Prostate gland (tissue), 2 donors: ENCODE results near the gene C4orf50.

Experiments used
- CTCF ChIP-seq, 4 experiments: fragments of 200-600 bp in 2 of 4; fragments of 450-650 bp in 2 of 4; sonication (generic) in 2 of 4; IDR thresholded peaks; 1 replicate in 3 of 4; 2 replicates in 1 of 4; pipeline ENCODE4 v1.5.1; 2016 to 2019; ENCODE audit warnings: antibody characterized with exemption in 4 of 4, mild to moderate bottlenecking in 2 of 4, moderate library complexity in 2 of 4
- POLR2A ChIP-seq: fragments of 450-650 bp; IDR thresholded peaks from one replicate; pipeline ENCODE4 v1.6.1; 2016; ENCODE audit warnings: antibody characterized with exemption, mild to moderate bottlenecking
- POLR2AphosphoS5 ChIP-seq: sonication (generic); formaldehyde crosslinking; IDR thresholded peaks from one replicate; pipeline ENCODE4 v1.6.1; 2017; ENCODE audit warnings: antibody characterized with exemption

- TF ChIP-seq CTCF (IDR thresholded peaks at IDR 0.05) (no peak), POLR2A (no peak), POLR2AphosphoS5 (no peak)
These were observed 65.8 kb downstream of the C4orf50 start for GRCh38 chr4:5952286-5952974.
